ENCODE results near the gene TMEM17. TPM values are rescaled to one million over a fixed set of nuclear protein-coding genes. Genes with fewer than 3 reads are reported as not detected.

TMEM17 gene
- total RNA-seq, 2 experiments from 2014 or later = not detected

DNA sequence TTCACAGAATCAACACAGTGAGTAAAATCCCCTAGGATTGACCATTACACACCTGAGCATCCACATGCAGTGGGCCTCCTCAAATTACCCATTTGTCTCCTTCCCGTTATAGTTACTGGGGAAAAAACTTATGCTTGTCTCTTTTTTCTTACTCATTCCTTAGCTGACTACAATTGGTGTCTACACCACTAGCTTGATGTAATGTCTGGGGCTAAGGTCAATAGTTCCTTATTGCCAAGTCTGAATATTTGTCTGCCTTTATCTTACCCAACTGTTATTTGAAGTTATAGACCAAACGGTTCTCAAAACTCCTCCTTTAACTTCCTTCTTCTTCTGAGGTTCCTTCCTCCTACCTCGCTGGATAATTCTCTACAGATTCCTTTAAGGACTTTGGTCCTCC is 41.9 kb upstream of the TMEM17 start:
- Mint-ChIP-seq H3K9me3 (no peaks in the 10 kb centered on the region), H3K4me3 (no peak overlapping the region), H3K36me3 (ENCODE audit: low read depth) (no peaks in the 10 kb centered on the region), H3K27me3 (no peaks in the 10 kb centered on the region), H3K4me1 (ENCODE audit: low read depth) (no peaks in the 10 kb centered on the region), H3K27ac (no peak overlapping the region)
- ATAC-seq (ENCODE audit: poor library complexity) (no peak), DNase-seq (no peak)
- ChIA-PET CTCF (no interaction called here), POLR2A (no interaction called here)
- no peaks in the 10 kb centered on the region for H3K9me3 ChIP-seq (ENCODE audit: control insufficient read depth in 1 of 2, insufficient read depth in 1 of 2, low read length in 2 of 2)
- H3K4me1 ChIP-seq (ENCODE audit: insufficient read depth, low read length) = no peaks in the 10 kb centered on the region
- no peaks in the 10 kb centered on the region for H3K36me3 ChIP-seq (ENCODE audit: insufficient read depth, low read length)
- H3K4me3 ChIP-seq (ENCODE audit: low read length) = no peak overlapping the region
- intact Hi-C loops (cut with DNase I, micrococcal nuclease) = no loop called here
- no peak overlapping the region for H3K27ac ChIP-seq (ENCODE audit: low read depth in 1 of 2, low read length in 2 of 2)
- H3K27me3 ChIP-seq (ENCODE audit: control insufficient read depth in 1 of 2, insufficient read depth in 2 of 2, low read length in 2 of 2) = no peaks in the 10 kb centered on the region
- TF ChIP-seq, protein P1, sequence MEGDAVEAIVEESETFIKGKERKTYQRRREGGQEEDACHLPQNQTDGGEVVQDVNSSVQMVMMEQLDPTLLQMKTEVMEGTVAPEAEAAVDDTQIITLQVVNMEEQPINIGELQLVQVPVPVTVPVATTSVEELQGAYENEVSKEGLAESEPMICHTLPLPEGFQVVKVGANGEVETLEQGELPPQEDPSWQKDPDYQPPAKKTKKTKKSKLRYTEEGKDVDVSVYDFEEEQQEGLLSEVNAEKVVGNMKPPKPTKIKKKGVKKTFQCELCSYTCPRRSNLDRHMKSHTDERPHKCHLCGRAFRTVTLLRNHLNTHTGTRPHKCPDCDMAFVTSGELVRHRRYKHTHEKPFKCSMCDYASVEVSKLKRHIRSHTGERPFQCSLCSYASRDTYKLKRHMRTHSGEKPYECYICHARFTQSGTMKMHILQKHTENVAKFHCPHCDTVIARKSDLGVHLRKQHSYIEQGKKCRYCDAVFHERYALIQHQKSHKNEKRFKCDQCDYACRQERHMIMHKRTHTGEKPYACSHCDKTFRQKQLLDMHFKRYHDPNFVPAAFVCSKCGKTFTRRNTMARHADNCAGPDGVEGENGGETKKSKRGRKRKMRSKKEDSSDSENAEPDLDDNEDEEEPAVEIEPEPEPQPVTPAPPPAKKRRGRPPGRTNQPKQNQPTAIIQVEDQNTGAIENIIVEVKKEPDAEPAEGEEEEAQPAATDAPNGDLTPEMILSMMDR (IDR thresholded peaks at IDR 0.05) = no peak

DNA sequence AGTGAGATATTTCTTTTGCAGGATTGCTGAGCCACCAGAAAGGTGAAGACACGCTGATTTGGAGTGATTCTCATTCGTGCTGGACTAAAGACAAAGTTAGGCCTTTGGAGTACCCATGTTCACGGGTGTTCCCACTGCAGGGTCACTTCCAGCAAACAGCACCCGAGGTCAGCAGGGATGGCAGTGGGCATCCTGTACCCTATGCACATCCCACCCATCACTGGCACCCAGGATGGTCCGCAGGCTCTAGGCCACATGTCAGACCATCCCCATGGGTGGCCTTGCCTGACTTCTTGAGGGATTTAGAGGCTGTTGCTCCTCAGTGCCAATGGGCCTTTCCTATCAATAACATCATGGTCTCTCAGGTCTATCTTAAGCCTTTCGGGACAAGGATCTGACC is 39.3 kb upstream of the TMEM17 start:
- Mint-ChIP-seq H3K4me3 (no peak overlapping the region), H3K4me1 (ENCODE audit: low read depth) (no peaks in the 10 kb centered on the region), H3K27ac (no peak overlapping the region), H3K36me3 (ENCODE audit: low read depth) (no peaks in the 10 kb centered on the region), H3K9me3 (no peaks in the 10 kb centered on the region), H3K27me3 (peaks cover 4% of the 10 kb centered on the region)
- H3K27me3 ChIP-seq (ENCODE audit: control insufficient read depth in 1 of 2, insufficient read depth in 2 of 2, low read length in 2 of 2) = peaks cover 0 to 2% of the 10 kb centered on the region in 2 experiments
- TF ChIP-seq, protein P1 (IDR thresholded peaks at IDR 0.05) = no peak
- ChIA-PET POLR2A (no interaction called here), CTCF (no interaction called here)
- no peak overlapping the region for H3K4me3 ChIP-seq (ENCODE audit: low read length)
- H3K4me1 ChIP-seq (ENCODE audit: insufficient read depth, low read length) = no peaks in the 10 kb centered on the region
- no peak for DNase-seq
- H3K36me3 ChIP-seq (ENCODE audit: insufficient read depth, low read length) = no peaks in the 10 kb centered on the region
- no peaks in the 10 kb centered on the region for H3K9me3 ChIP-seq (ENCODE audit: control insufficient read depth in 1 of 2, insufficient read depth in 1 of 2, low read length in 2 of 2)
- no peak for ATAC-seq (ENCODE audit: poor library complexity)
- H3K27ac ChIP-seq (ENCODE audit: low read depth in 1 of 2, low read length in 2 of 2) = no peak overlapping the region
- intact Hi-C loops (cut with DNase I, micrococcal nuclease) = no loop called here

DNA sequence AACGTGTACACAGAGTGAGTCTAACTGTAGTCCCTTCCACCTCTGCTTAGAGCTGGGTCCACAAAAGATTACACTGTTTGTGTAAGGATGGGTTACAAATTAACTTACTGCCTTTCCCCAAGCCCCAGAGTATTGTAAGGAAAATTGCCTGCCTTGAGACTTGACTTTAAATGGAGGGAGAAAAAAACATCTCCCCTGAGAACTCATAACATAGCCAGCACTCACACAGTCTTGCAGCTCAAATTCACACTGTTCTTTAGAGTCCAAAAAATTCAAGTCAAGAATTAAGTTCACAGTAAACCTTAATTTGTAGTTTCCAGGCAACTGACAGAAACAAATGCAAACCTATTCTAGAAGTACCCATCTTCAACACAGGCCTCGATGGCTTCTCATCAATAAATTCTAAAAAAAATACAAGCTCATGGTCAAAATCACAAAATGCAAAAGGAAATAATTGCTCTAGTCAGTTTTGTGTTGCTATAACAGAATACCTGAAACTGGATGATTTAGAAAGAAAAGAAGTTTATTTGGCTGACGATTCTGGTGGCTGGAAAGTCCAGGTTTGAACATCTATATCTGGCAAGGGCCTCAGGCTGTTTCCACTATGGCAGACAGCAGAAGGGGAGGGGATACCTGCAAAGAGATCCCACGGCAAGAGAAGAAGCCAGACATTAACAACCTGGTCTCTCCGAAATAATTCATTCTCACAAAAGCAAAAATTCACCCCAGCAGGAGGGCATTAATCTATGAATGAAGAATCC is 34.6 kb upstream of the TMEM17 start:
- H3K36me3 Mint-ChIP-seq (ENCODE audit: low read depth) = no peaks in the 10 kb centered on the region
- Histone ChIP-seq H3K9me3 (ENCODE audit: control insufficient read depth in 1 of 2, insufficient read depth in 1 of 2, low read length in 2 of 2) (peaks cover 0 to 5% of the 10 kb centered on the region in 2 experiments), H3K36me3 (ENCODE audit: insufficient read depth, low read length) (no peaks in the 10 kb centered on the region), H3K27ac (ENCODE audit: low read depth in 1 of 2, low read length in 2 of 2) (no peak overlapping the region), H3K27me3 (ENCODE audit: control insufficient read depth in 1 of 2, insufficient read depth in 2 of 2, low read length in 2 of 2) (peaks cover 0 to 6% of the 10 kb centered on the region in 2 experiments), H3K4me3 (ENCODE audit: low read length) (no peak overlapping the region), H3K4me1 (ENCODE audit: insufficient read depth, low read length) (no peaks in the 10 kb centered on the region)
- ChIA-PET CTCF (no interaction called here), POLR2A (no interaction called here)
- peaks cover 23% of the 10 kb centered on the region for H3K27me3 Mint-ChIP-seq
- H3K4me1 Mint-ChIP-seq (ENCODE audit: low read depth) = no peaks in the 10 kb centered on the region
- no peak overlapping the region for H3K27ac Mint-ChIP-seq
- H3K9me3 Mint-ChIP-seq = no peaks in the 10 kb centered on the region
- no peak overlapping the region for H3K4me3 Mint-ChIP-seq
- TF ChIP-seq, protein P1 (IDR thresholded peaks at IDR 0.05) = no peak
- no peak for DNase-seq
- ATAC-seq (ENCODE audit: poor library complexity) = no peak
- intact Hi-C loops (cut with DNase I, micrococcal nuclease) = no loop called here

Measured in CD4-positive, alpha-beta T cell (primary cell).